Natural killer cell treated with Interleukin-12 subunit alpha and Interleukin-12 subunit beta and Interleukin-15 and Interleukin-18, amount 100 ng/mL, for 72 hours (primary cell): ENCODE results near the gene MTCH1. TPM values are rescaled to one million over a fixed set of nuclear protein-coding genes. Genes with fewer than 3 reads are reported as not detected.

Source experiments
- ATAC-seq, 2 donors: fragments of 150-1000 bp; cut with Tn5 transposase in 1 of 2; sonication (Bioruptor Pico), chemical (Tn5 transposase) in 1 of 2; 2 replicates each; pipeline ENCODE4 v1.10.0; 2021
- DNase-seq: peaks from one replicate; pipeline ENCODE4 v3.0.0; 2022; ENCODE audit warnings: low spot score
- H3K27ac Mint-ChIP-seq, 2 donors: 1 replicate in 1 of 2; 2 replicates in 1 of 2; pipeline ENCODE4 v1.8.0; 2022; ENCODE audit warnings: mixed read lengths in 2 of 2, mild to moderate bottlenecking in 1 of 2, moderate library complexity in 1 of 2
- H3K27me3 Mint-ChIP-seq, 2 donors: 1 replicate in 1 of 2; 2 replicates in 1 of 2; pipeline ENCODE4 v1.8.0; 2022; ENCODE audit warnings: mixed read lengths in 2 of 2
- H3K36me3 Mint-ChIP-seq: one replicate; pipeline ENCODE4 v1.8.0; 2022; ENCODE audit warnings: mixed read lengths
- H3K4me1 Mint-ChIP-seq, 2 donors: 1 replicate in 1 of 2; 2 replicates in 1 of 2; pipeline ENCODE4 v1.8.0; 2022; ENCODE audit warnings: low read depth in 2 of 2, mixed read lengths in 2 of 2, mild to moderate bottlenecking in 1 of 2
- H3K4me3 Mint-ChIP-seq: one replicate; pipeline ENCODE4 v1.8.0; 2022; ENCODE audit warnings: mixed read lengths
- H3K9me3 Mint-ChIP-seq: 2 replicates; pipeline ENCODE4 v1.8.0; 2022; ENCODE audit warnings: mixed read lengths
- total RNA-seq, 2 donors: library from RNA; stranded (reverse); gene quantifications; one replicate each; pipeline ENCODE4 v1.2.3, GENCODE V29; 2022

The MTCH1 gene
- total RNA-seq, 2 donors from 2014 or later = 118 to 183 TPM

GRCh38 chr6:36934901-36935300 lies 51.1 kb downstream of the MTCH1 start:
- Mint-ChIP-seq H3K4me3 (no peak overlapping the region), H3K4me1 (no peaks in the 10 kb centered on the region), H3K36me3 (no peaks in the 10 kb centered on the region), H3K27ac (no peak overlapping the region), H3K9me3 (no peaks in the 10 kb centered on the region), H3K27me3 (peaks cover 9 to 15% of the 10 kb centered on the region in 2 donors)
- ATAC-seq (no peak), DNase-seq (no peak)

GRCh38 chr6:36933519-36933918 lies 52.5 kb downstream of the MTCH1 start:
- Mint-ChIP-seq H3K4me1 (no peaks in the 10 kb centered on the region), H3K27me3 (peaks cover 9 to 11% of the 10 kb centered on the region in 2 donors), H3K4me3 (no peak overlapping the region), H3K36me3 (no peaks in the 10 kb centered on the region), H3K9me3 (no peaks in the 10 kb centered on the region), H3K27ac (no peak overlapping the region)
- no peak for ATAC-seq
- no peak for DNase-seq

GRCh38 chr6:36933102-36933501 lies 52.9 kb downstream of the MTCH1 start:
- no peaks in the 10 kb centered on the region for H3K4me1 Mint-ChIP-seq
- DNase-seq = no peak
- ATAC-seq = no peak
- no peak overlapping the region for H3K4me3 Mint-ChIP-seq
- H3K36me3 Mint-ChIP-seq = no peaks in the 10 kb centered on the region
- H3K9me3 Mint-ChIP-seq = no peaks in the 10 kb centered on the region
- H3K27ac Mint-ChIP-seq = no peak overlapping the region
- H3K27me3 Mint-ChIP-seq = peaks cover 9 to 11% of the 10 kb centered on the region in 2 donors

GRCh38 chr6:36930483-36930882 lies 55.5 kb downstream of the MTCH1 start:
- Mint-ChIP-seq H3K27me3 (peaks cover 4% of the 10 kb centered on the region in 2 donors), H3K27ac (no peak overlapping the region), H3K36me3 (peaks cover 5% of the 10 kb centered on the region), H3K9me3 (no peaks in the 10 kb centered on the region), H3K4me3 (no peak overlapping the region), H3K4me1 (peaks cover 0 to 5% of the 10 kb centered on the region in 2 donors)
- DNase-seq (no peak), ATAC-seq (peak in 1 of 2 donors; percentile 45)

GRCh38 chr6:36929607-36930006 lies 56.4 kb downstream of the MTCH1 start:
- H3K4me1 Mint-ChIP-seq = peaks cover 0 to 6% of the 10 kb centered on the region in 2 donors
- H3K27ac Mint-ChIP-seq = no peak overlapping the region
- ATAC-seq = no peak
- H3K27me3 Mint-ChIP-seq = no peaks in the 10 kb centered on the region
- H3K36me3 Mint-ChIP-seq = peaks cover 5% of the 10 kb centered on the region
- DNase-seq = no peak
- H3K4me3 Mint-ChIP-seq = no peak overlapping the region
- H3K9me3 Mint-ChIP-seq = no peaks in the 10 kb centered on the region

- ATAC-seq (no peak), DNase-seq (no peak)
- no peaks in the 10 kb centered on the region for H3K9me3 Mint-ChIP-seq
- peaks cover 0 to 10% of the 10 kb centered on the region in 2 donors for H3K4me1 Mint-ChIP-seq
- no peak overlapping the region for H3K4me3 Mint-ChIP-seq
- no peak overlapping the region for H3K27ac Mint-ChIP-seq
- H3K27me3 Mint-ChIP-seq = no peaks in the 10 kb centered on the region
- H3K36me3 Mint-ChIP-seq = peaks cover 5% of the 10 kb centered on the region
Measured at GRCh38 chr6:36929152-36929551, 56.8 kb downstream of the MTCH1 start.

- Mint-ChIP-seq H3K27ac (no peak overlapping the region), H3K4me3 (no peak overlapping the region), H3K4me1 (peaks cover 0 to 12% of the 10 kb centered on the region in 2 donors), H3K27me3 (no peaks in the 10 kb centered on the region), H3K9me3 (no peaks in the 10 kb centered on the region), H3K36me3 (peaks cover 5% of the 10 kb centered on the region)
- no peak for DNase-seq
- no peak for ATAC-seq
Measured at GRCh38 chr6:36928547-36928918, 57.5 kb downstream of the MTCH1 start.

- H3K36me3 Mint-ChIP-seq = peaks cover 5% of the 10 kb centered on the region
- H3K4me1 Mint-ChIP-seq = peaks cover 0 to 12% of the 10 kb centered on the region in 2 donors
- no peaks in the 10 kb centered on the region for H3K27me3 Mint-ChIP-seq
- no peaks in the 10 kb centered on the region for H3K9me3 Mint-ChIP-seq
- no peak for ATAC-seq
- H3K4me3 Mint-ChIP-seq = no peak overlapping the region
- DNase-seq = no peak
- no peak overlapping the region for H3K27ac Mint-ChIP-seq
Measured at GRCh38 chr6:36927691-36928546, 58.1 kb downstream of the MTCH1 start.

- DNase-seq (no peak), ATAC-seq (peak in 1 of 2 donors; percentile 56)
- Mint-ChIP-seq H3K36me3 (peaks cover 5% of the 10 kb centered on the region), H3K27me3 (no peaks in the 10 kb centered on the region), H3K4me1 (peaks cover 0 to 12% of the 10 kb centered on the region in 2 donors), H3K4me3 (no peak overlapping the region), H3K27ac (no peak overlapping the region), H3K9me3 (no peaks in the 10 kb centered on the region)
Measured at GRCh38 chr6:36926708-36927513, 59.1 kb downstream of the MTCH1 start.

- ATAC-seq = peak; percentile 48 to 78
- DNase-seq = no peak
- H3K27me3 Mint-ChIP-seq = no peaks in the 10 kb centered on the region
- peaks cover 0 to 12% of the 10 kb centered on the region in 2 donors for H3K4me1 Mint-ChIP-seq
- H3K27ac Mint-ChIP-seq = peak overlapping the region; percentile 24 to 76
- no peaks in the 10 kb centered on the region for H3K9me3 Mint-ChIP-seq
- H3K4me3 Mint-ChIP-seq = peak overlapping the region; percentile 68
- peaks cover 5% of the 10 kb centered on the region for H3K36me3 Mint-ChIP-seq
Measured at GRCh38 chr6:36925809-36926208, 60.2 kb downstream of the MTCH1 start.

- Mint-ChIP-seq H3K4me1 (peaks cover 0 to 12% of the 10 kb centered on the region in 2 donors), H3K27ac (peak overlapping the region; percentile 27 to 76), H3K9me3 (no peaks in the 10 kb centered on the region)
Measured at GRCh38 chr6:36924778-36925374, 61.1 kb downstream of the MTCH1 start.

GRCh38 chr6:36924131-36924530 lies 61.9 kb downstream of the MTCH1 start:
- Mint-ChIP-seq H3K4me1 (peaks cover 0 to 12% of the 10 kb centered on the region in 2 donors), H3K36me3 (peaks cover 12% of the 10 kb centered on the region), H3K27me3 (no peaks in the 10 kb centered on the region), H3K9me3 (no peaks in the 10 kb centered on the region), H3K4me3 (no peak overlapping the region), H3K27ac (peak overlapping the region in 1 of 2 donors; percentile 27)
- no peak for DNase-seq
- ATAC-seq = peak in 1 of 2 donors; percentile 29

More at GRCh38 chr6:36924778-36925374, 61.1 kb downstream of the MTCH1 start:
- ATAC-seq = no peak
- H3K4me3 Mint-ChIP-seq = no peak overlapping the region
- peaks cover 5% of the 10 kb centered on the region for H3K36me3 Mint-ChIP-seq
- DNase-seq = no peak
- H3K27me3 Mint-ChIP-seq = no peaks in the 10 kb centered on the region

GRCh38 chr6:36920546-36920945 lies 65.5 kb downstream of the MTCH1 start:
- peaks cover 0 to 7% of the 10 kb centered on the region in 2 donors for H3K4me1 Mint-ChIP-seq
- no peak overlapping the region for H3K4me3 Mint-ChIP-seq
- peaks cover 15% of the 10 kb centered on the region for H3K36me3 Mint-ChIP-seq
- no peak for ATAC-seq
- no peak overlapping the region for H3K27ac Mint-ChIP-seq
- no peaks in the 10 kb centered on the region for H3K9me3 Mint-ChIP-seq
- H3K27me3 Mint-ChIP-seq = no peaks in the 10 kb centered on the region
- DNase-seq = no peak
